Nephron progenitor cell (in vitro differentiated cells): Measurements from ENCODE around the gene PIGW.
A peak's percentile ranks its signal among the peaks of the same experiment; 100 is the strongest.

ENCODE experiments used
- DNase-seq: peaks from one replicate; pipeline ENCODE4 v3.0.0; 2021
- H3K27ac Mint-ChIP-seq: 2 replicates; pipeline ENCODE4 v1.8.0; 2021; ENCODE audit warnings: mild to moderate bottlenecking, moderate library complexity, mixed read lengths
- H3K27me3 Mint-ChIP-seq: 2 replicates; pipeline ENCODE4 v1.8.0; 2021; ENCODE audit warnings: mild to moderate bottlenecking, low read depth, mixed read lengths; ENCODE audit not compliant: poor library complexity
- H3K36me3 Mint-ChIP-seq: 2 replicates; pipeline ENCODE4 v1.8.0; 2021; ENCODE audit warnings: low read depth, mixed read lengths
- H3K4me1 Mint-ChIP-seq: 2 replicates; pipeline ENCODE4 v1.8.0; 2021; ENCODE audit warnings: mixed read lengths
- H3K4me3 Mint-ChIP-seq: 2 replicates; pipeline ENCODE4 v1.8.0; 2021; ENCODE audit warnings: mild to moderate bottlenecking, moderate library complexity, mixed read lengths
- H3K9me3 Mint-ChIP-seq: 2 replicates; pipeline ENCODE4 v1.8.0; 2021; ENCODE audit warnings: mild to moderate bottlenecking, moderate library complexity, mixed read lengths
- TF ChIP-seq, protein P1 (sequence below): fragments of 200-600 bp; sonication (generic); IDR thresholded peaks from 2 replicates; pipeline ENCODE4 v1.5.0; 2021; ENCODE audit warnings: antibody characterized with exemption

The PIGW gene, protein sequence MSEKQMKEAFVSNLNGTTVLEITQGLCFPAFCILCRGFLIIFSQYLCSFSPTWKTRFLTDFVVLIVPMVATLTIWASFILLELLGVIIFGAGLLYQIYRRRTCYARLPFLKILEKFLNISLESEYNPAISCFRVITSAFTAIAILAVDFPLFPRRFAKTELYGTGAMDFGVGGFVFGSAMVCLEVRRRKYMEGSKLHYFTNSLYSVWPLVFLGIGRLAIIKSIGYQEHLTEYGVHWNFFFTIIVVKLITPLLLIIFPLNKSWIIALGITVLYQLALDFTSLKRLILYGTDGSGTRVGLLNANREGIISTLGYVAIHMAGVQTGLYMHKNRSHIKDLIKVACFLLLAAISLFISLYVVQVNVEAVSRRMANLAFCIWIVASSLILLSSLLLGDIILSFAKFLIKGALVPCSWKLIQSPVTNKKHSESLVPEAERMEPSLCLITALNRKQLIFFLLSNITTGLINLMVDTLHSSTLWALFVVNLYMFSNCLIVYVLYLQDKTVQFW

DNA sequence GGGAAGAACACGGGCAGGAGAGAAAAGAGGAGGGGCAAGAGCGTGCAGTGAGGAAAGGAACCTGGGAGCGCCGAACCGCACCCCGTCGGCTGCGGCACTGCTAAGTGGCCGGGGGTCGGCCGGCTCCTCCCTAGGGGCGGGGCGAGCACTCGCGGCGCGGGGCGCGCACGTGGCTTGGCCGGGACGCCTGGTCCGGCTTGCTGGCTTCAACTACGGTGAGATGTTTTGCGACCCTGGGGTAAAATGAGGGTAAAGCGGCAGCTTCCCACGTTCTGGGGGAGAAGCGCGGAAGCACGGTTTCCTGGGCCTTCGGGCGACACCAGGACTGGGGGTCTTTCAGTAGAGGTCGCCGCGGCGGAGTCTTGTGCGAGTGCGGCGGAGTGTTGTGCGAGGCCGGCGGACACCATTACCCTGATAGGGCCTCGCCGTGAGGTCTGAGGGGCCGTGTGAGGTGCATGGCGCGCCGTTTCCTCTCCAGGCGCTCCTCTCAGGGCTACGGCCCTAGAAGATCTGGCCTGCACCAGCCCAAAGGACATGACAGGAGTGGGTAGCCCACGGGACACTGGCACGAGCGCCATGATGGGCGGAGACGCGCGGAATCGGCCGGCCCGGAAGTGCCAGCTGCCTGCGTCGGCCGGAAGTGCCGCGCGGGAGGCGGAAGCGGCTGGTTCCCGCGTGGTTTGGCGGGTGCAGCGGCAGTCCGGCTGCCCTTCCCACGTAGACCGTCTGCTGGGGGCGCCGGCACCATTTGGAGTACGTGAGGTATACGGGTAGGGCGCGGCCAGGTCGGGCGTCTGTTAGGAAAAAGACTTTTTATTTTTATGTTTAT is at the start of gene PIGW, which contains the start of gene MYO19:
Gene PIGW (plus strand): TSS at position 148 of the 829 bp plus-strand sequence. CDS start 2,115 bp downstream, outside the sequence.
Gene MYO19 (minus strand): TSS at position 29 of the 829 bp plus-strand sequence. CDS start 2,330 bp downstream, outside the sequence.
- DNase-seq, result peak; percentile 89
- H3K27ac Mint-ChIP-seq, result peak within 1 kb of the TSS; percentile 99
- peak within 1 kb of the TSS; percentile 95 for H3K4me3 Mint-ChIP-seq
- H3K4me1 Mint-ChIP-seq, result peaks cover 37% of the 10 kb centered on the region
- no peaks in the 10 kb centered on the region for H3K9me3 Mint-ChIP-seq
- no peaks in the 10 kb centered on the region for H3K27me3 Mint-ChIP-seq
- TF ChIP-seq, protein P1, sequence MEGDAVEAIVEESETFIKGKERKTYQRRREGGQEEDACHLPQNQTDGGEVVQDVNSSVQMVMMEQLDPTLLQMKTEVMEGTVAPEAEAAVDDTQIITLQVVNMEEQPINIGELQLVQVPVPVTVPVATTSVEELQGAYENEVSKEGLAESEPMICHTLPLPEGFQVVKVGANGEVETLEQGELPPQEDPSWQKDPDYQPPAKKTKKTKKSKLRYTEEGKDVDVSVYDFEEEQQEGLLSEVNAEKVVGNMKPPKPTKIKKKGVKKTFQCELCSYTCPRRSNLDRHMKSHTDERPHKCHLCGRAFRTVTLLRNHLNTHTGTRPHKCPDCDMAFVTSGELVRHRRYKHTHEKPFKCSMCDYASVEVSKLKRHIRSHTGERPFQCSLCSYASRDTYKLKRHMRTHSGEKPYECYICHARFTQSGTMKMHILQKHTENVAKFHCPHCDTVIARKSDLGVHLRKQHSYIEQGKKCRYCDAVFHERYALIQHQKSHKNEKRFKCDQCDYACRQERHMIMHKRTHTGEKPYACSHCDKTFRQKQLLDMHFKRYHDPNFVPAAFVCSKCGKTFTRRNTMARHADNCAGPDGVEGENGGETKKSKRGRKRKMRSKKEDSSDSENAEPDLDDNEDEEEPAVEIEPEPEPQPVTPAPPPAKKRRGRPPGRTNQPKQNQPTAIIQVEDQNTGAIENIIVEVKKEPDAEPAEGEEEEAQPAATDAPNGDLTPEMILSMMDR, result no peak
- H3K36me3 Mint-ChIP-seq, result peaks cover 40% of the 10 kb centered on the region

DNA sequence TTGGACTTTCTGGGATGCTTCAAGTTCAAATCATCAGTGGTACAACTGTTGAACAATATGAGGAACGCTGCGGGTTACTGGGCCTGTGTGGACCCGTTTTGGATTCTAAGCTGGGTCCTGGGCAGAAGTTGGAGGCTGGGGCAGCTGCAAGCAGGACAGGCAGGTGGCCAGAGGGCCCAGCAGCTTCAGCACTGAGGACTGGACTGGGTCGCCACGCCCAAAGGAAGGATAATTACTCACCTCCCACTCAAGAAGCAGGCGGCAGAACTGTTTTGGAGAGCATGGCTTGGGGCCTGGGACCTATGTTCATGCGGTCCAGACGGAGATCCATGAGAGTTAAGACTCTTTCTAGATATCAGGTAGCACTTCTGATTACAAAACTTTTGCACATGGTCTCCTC is 49.8 kb upstream of the PIGW start:
- Mint-ChIP-seq H3K4me3 (peak overlapping the region; percentile 95), H3K27ac (no peak overlapping the region), H3K4me1 (peaks cover 37% of the 10 kb centered on the region), H3K27me3 (peaks cover 40% of the 10 kb centered on the region), H3K9me3 (peaks cover 13% of the 10 kb centered on the region), H3K36me3 (peaks cover 16% of the 10 kb centered on the region)
- no peak for DNase-seq
- TF ChIP-seq, protein P1, result no peak

DNA sequence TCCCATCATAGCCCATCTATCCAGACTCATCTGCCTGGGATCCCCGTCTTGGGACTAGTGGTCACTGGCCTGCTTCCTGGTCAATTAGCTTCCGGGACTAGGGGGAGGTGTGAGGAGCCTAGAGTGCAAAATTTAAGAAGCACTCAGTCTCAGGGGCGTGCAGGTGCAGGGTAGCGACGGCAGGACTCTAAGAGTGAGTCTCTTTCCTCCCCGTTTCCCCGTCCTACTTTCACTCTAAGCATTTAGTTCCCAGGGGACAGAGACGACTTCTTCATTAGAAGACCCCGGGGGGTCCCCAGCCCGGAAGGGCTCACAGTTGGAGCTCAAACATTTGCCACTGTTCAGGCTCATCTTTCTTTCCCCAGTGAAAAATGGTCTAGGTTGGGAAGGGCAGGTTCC is 49.0 kb upstream of the PIGW start:
- H3K9me3 Mint-ChIP-seq, result peaks cover 17% of the 10 kb centered on the region
- peaks cover 23% of the 10 kb centered on the region for H3K36me3 Mint-ChIP-seq
- H3K4me3 Mint-ChIP-seq, result peak overlapping the region; percentile 95
- DNase-seq, result no peak
- no peak overlapping the region for H3K27ac Mint-ChIP-seq
- peaks cover 32% of the 10 kb centered on the region for H3K27me3 Mint-ChIP-seq
- TF ChIP-seq, protein P1, result no peak
- H3K4me1 Mint-ChIP-seq, result peaks cover 37% of the 10 kb centered on the region

DNA sequence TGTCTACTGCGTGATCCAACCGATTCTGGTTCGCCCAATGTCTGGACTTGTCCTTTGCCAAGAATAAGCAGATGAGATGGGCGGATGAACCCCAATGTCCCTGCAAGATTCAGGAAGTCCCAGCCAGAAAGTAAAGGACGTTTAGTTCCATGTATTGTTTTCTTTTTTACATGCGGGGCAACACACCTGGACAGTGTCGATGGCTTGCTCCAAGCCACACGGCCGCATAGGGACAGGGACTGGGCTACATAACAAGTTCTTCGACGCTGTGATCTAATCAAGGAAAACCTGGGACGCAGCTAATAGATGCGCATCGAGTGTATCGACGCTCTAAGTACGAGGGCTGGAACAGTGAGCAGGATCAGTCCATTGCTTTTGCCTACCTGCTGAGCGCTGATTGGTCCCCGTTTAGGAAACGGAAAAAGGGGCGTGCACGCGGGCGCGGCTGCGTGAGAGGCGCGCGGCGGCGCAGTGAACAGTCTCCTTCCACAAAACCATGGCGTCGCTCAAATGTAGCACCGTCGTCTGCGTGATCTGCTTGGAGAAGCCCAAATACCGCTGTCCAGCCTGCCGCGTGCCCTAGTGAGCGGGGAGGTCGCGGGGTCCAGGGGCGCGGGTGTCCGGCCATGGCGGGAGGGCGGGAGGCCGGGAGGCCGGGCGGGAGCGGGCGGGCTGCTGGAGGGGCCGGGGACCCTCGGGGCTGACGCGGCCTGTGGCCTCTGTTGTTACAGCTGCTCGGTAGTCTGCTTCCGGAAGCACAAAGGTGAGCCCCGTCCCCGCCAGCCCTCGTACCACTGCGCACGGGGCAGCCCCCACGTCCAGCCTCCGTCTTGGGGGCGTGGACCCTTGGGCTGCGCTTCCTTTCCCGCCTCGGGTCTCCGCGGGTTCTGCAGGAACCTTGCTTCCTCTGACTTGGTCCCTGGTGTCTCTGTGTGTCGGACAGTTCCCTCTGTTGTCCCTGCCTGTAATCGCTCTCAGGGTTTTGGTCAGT is 48.3 kb upstream of the PIGW start, which contains the start of gene ZNHIT3:
Gene ZNHIT3 (plus strand): TSS at position 478 of the 991 bp plus-strand sequence. CDS start 19 bp downstream, at position 497.
- Mint-ChIP-seq H3K4me3 (peak within 1 kb of the TSS; percentile 95), H3K9me3 (peaks cover 17% of the 10 kb centered on the region), H3K27ac (peak within 1 kb of the TSS; percentile 99), H3K36me3 (peaks cover 30% of the 10 kb centered on the region), H3K27me3 (peaks cover 26% of the 10 kb centered on the region), H3K4me1 (peaks cover 37% of the 10 kb centered on the region)
- DNase-seq, result peak; percentile 88
- TF ChIP-seq, protein P1, result no peak

DNA sequence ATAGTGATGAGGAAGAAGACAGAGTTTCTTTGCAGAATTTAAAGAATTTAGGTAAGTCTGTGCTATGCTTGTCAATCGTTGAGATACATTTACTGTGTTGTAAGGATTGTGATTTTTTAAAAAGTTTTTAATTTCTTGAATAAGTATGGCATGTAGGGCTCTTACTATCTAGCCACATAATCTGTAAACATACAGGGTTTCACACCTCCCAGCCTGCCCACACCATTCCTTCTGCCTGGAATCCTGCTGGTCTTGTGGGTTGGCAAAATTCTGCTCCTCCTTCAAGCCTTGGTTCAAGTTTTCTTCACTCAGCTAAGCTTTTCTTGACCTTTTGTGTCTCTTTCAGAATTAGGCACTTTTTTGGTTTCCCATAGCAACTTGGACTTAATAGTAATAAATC is 40.8 kb upstream of the PIGW start:
- no peaks in the 10 kb centered on the region for H3K27me3 Mint-ChIP-seq
- no peak overlapping the region for H3K27ac Mint-ChIP-seq
- DNase-seq, result no peak
- no peak overlapping the region for H3K4me3 Mint-ChIP-seq
- peaks cover 77% of the 10 kb centered on the region for H3K36me3 Mint-ChIP-seq
- H3K4me1 Mint-ChIP-seq, result peaks cover 8% of the 10 kb centered on the region
- TF ChIP-seq, protein P1, result no peak
- peaks cover 12% of the 10 kb centered on the region for H3K9me3 Mint-ChIP-seq
